Measurements from ENCODE around the gene TMEM45A.

DNA sequence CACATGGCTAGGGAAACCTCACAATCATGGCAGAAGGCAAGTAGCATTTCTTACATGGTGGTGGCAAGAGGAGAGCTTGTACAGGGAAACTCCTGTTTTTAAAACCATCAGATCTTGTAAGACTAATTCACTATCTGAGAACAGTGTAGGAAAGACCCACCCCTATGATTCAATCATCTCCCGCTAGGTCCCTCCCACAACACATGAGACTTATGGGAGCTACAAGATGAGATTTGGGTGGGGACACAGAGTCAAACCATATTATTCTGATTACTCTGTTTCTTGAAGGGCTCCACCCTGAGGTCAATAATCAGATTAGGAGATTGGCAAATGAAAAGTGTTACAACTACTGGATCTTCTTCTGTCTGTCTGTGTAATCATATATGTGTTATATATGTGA lies 21.5 kb upstream of the TMEM45A start:
- TF ChIP-seq, protein P1, sequence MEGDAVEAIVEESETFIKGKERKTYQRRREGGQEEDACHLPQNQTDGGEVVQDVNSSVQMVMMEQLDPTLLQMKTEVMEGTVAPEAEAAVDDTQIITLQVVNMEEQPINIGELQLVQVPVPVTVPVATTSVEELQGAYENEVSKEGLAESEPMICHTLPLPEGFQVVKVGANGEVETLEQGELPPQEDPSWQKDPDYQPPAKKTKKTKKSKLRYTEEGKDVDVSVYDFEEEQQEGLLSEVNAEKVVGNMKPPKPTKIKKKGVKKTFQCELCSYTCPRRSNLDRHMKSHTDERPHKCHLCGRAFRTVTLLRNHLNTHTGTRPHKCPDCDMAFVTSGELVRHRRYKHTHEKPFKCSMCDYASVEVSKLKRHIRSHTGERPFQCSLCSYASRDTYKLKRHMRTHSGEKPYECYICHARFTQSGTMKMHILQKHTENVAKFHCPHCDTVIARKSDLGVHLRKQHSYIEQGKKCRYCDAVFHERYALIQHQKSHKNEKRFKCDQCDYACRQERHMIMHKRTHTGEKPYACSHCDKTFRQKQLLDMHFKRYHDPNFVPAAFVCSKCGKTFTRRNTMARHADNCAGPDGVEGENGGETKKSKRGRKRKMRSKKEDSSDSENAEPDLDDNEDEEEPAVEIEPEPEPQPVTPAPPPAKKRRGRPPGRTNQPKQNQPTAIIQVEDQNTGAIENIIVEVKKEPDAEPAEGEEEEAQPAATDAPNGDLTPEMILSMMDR (IDR thresholded peaks at IDR 0.05) = no peak
- no peak for TF ChIP-seq POLR2A (IDR thresholded peaks at IDR 0.05)

Measured in heart left ventricle (tissue), 13 donors.